Progenitor cell of endocrine pancreas (in vitro differentiated cells): ENCODE results near the gene COG4. TPM values are rescaled to one million over a fixed set of nuclear protein-coding genes. Genes with fewer than 3 reads are reported as not detected.

Experiments used
- DNase-seq: peaks from one replicate; pipeline ENCODE4 v3.0.0; 2021; ENCODE audit warnings: low spot score; ENCODE audit not compliant: unreplicated experiment
- H3K27ac Mint-ChIP-seq: 2 replicates; pipeline ENCODE4 v1.8.0; 2021; ENCODE audit warnings: mild to moderate bottlenecking, moderate library complexity, mixed read lengths
- H3K27me3 Mint-ChIP-seq: 2 replicates; pipeline ENCODE4 v1.8.0; 2021; ENCODE audit warnings: mixed read lengths
- H3K36me3 Mint-ChIP-seq: 2 replicates; pipeline ENCODE4 v1.8.0; 2022; ENCODE audit warnings: mixed read lengths; ENCODE audit not compliant: insufficient read depth
- H3K4me1 Mint-ChIP-seq: 2 replicates; pipeline ENCODE4 v1.8.0; 2021; ENCODE audit warnings: low read depth, mixed read lengths
- H3K4me3 Mint-ChIP-seq: 2 replicates; pipeline ENCODE4 v1.8.0; 2021; ENCODE audit warnings: low read depth, mild to moderate bottlenecking, moderate library complexity, mixed read lengths
- H3K9me3 Mint-ChIP-seq: 2 replicates; pipeline ENCODE4 v1.8.0; 2021; ENCODE audit warnings: low read depth, mixed read lengths
- CTCF ChIP-seq: fragments of 200-600 bp; sonication (generic); IDR thresholded peaks from one replicate; pipeline ENCODE4 v1.5.0; 2021; ENCODE audit warnings: antibody characterized with exemption, mild to moderate bottlenecking; ENCODE audit not compliant: unreplicated experiment
- total RNA-seq: library from RNA; stranded (reverse); gene quantifications from 2 replicates; pipeline ENCODE4 v1.2.1, GENCODE V29; 2021

COG4 gene
- total RNA-seq, 1 donor from 2014 or later = 75.9 TPM

- H3K27ac Mint-ChIP-seq = no peak overlapping the region
- no peak for TF ChIP-seq CTCF
- no peaks in the 10 kb centered on the region for H3K9me3 Mint-ChIP-seq
- no peak overlapping the region for H3K4me3 Mint-ChIP-seq
- no peaks in the 10 kb centered on the region for H3K4me1 Mint-ChIP-seq
- H3K36me3 Mint-ChIP-seq = peaks cover 34% of the 10 kb centered on the region
- H3K27me3 Mint-ChIP-seq = no peaks in the 10 kb centered on the region
- DNase-seq = no peak
Measured at GRCh38 chr16:70556063-70556462, 32.7 kb upstream of the COG4 start.

GRCh38 chr16:70553645-70554044 lies 30.3 kb upstream of the COG4 start:
- Mint-ChIP-seq H3K27me3 (no peaks in the 10 kb centered on the region), H3K4me3 (no peak overlapping the region), H3K36me3 (peaks cover 39% of the 10 kb centered on the region), H3K4me1 (no peaks in the 10 kb centered on the region), H3K9me3 (no peaks in the 10 kb centered on the region), H3K27ac (no peak overlapping the region)
- DNase-seq = no peak
- no peak for TF ChIP-seq CTCF

- H3K27me3 Mint-ChIP-seq = no peaks in the 10 kb centered on the region
- H3K4me3 Mint-ChIP-seq = no peak overlapping the region
- H3K4me1 Mint-ChIP-seq = no peaks in the 10 kb centered on the region
- H3K9me3 Mint-ChIP-seq = no peaks in the 10 kb centered on the region
- H3K27ac Mint-ChIP-seq = no peak overlapping the region
- no peak for TF ChIP-seq CTCF
- no peak for DNase-seq
- peaks cover 40% of the 10 kb centered on the region for H3K36me3 Mint-ChIP-seq
Measured at GRCh38 chr16:70552675-70553074, 29.3 kb upstream of the COG4 start.

GRCh38 chr16:70551788-70552187 lies 28.4 kb upstream of the COG4 start:
- Mint-ChIP-seq H3K9me3 (no peaks in the 10 kb centered on the region), H3K27ac (no peak overlapping the region)
- no peak for TF ChIP-seq CTCF

GRCh38 chr16:70550082-70550481 lies 26.7 kb upstream of the COG4 start:
- no peak for TF ChIP-seq CTCF
- Mint-ChIP-seq H3K4me1 (no peaks in the 10 kb centered on the region), H3K9me3 (no peaks in the 10 kb centered on the region), H3K4me3 (no peak overlapping the region), H3K27me3 (no peaks in the 10 kb centered on the region), H3K36me3 (peaks cover 30% of the 10 kb centered on the region), H3K27ac (no peak overlapping the region)
- DNase-seq = no peak

More at GRCh38 chr16:70551788-70552187, 28.4 kb upstream of the COG4 start:
- no peak overlapping the region for H3K4me3 Mint-ChIP-seq
- H3K36me3 Mint-ChIP-seq = peaks cover 32% of the 10 kb centered on the region
- no peaks in the 10 kb centered on the region for H3K27me3 Mint-ChIP-seq
- no peak for DNase-seq
- no peaks in the 10 kb centered on the region for H3K4me1 Mint-ChIP-seq

GRCh38 chr16:70548936-70549335 lies 25.6 kb upstream of the COG4 start:
- Mint-ChIP-seq H3K27me3 (no peaks in the 10 kb centered on the region), H3K27ac (no peak overlapping the region), H3K4me1 (no peaks in the 10 kb centered on the region), H3K9me3 (no peaks in the 10 kb centered on the region), H3K4me3 (no peak overlapping the region), H3K36me3 (peaks cover 30% of the 10 kb centered on the region)
- no peak for TF ChIP-seq CTCF
- DNase-seq = no peak
